HL-60/S4 treated with phorbol 12-myristate 13-acetate at 8.2 ng/mL for 4 days and 3 days (cell line): ENCODE measurements around the gene ADAP1.
"Not testable (repeated sequence)": the region's sequence is repeated elsewhere in the genome, so short reads cannot be mapped to it uniquely, and the experiment has no call there.

Experiments
- in situ Hi-C: fragments of 300-500 bp; cut with MboI; formaldehyde crosslinking; loops from 2 replicates; pipeline ENCODE4 v1.15.0; 2022; ENCODE audit warnings: low sequenced_read_pairs

Gene ADAP1

GRCh38 chr7:924042-924441 is 30.4 kb downstream of the ADAP1 start:
- in situ Hi-C loops = not testable (repeated sequence)

DNA sequence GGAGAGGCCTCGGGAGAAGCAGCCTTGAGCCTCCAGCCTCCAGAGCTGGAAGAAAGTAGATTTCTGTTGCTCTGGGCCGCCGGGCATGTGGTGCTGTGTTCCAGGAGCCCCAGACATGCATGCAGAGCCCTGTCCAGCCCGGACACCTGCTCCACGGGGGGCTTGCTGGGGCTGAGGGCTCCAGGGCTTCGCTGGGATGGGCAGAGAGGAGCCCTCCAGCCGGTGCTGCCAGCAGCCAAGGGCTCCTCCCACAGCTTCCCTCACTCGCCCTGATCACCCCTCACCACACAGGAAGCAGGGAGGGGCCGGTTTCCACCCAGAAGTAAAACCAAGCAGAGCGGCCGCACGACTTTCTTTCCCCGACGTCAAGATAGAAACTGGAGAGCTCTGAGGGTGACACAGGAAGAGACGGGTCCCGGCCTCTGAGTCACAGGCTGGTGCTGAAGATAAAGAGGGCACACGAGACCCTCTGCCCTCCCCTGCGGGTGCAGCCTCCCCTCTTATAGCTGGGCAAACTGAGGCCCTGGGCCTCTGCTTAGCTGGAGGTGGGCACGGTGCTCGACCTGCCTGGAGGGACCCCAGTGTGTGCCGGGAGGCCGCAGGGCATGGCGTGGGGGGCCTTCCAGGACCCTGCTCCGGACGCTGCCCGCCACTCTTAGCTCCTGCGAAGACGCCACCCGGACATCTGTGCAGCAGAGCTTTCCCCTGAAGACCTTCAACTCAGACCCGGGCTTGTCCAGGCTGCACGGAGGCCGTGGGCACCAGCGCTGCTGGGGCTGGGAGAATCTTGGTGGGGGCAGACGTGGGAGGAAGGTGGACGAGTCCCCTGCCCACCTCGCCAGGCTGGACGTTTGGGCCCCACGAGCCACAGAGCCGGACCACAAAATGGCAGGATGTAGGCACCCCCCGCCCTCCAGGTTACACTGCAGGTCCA is 31.1 kb downstream of the ADAP1 start:
- in situ Hi-C loops = no loop called here

DNA sequence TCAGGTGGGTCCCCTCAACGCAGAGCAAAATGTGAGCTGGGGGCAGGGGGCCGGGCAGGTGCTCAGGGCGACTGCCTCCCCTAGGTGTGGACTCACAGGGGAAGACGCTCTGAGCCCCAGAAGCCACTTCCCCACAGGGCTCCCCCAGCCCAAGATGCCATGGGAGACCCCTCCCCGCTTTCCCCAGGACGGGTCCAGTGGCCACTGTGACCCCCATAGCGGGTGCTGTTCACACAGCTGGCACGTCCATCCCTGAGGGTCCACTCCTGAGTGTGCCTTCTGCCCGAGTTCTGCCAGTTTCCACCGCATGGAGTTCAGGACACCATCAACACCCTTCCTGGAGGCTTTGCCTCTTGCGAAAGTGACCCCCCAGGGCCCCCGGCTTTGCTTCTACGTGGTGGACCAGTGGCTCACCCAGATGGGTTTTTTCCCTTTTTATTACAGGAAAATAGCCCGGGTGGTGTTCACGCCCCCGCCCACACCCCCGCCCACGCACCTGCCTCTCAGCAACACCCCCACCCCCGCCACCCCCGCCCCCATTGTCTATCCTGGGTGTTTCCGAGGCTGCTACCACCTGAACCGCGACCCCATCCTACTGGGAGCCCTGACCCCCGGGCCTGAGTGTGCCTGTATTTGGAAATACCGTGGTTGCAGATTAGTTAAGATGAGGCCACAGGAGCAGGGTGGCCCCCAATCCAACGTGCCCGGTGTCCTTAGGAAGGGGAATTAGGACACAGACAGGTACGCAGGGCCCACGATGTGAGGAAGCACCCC is 32.0 kb downstream of the ADAP1 start:
- in situ Hi-C loops = no loop called here

- in situ Hi-C loops = no loop called here
These were observed 32.7 kb downstream of the ADAP1 start for GRCh38 chr7:921581-922333.

DNA sequence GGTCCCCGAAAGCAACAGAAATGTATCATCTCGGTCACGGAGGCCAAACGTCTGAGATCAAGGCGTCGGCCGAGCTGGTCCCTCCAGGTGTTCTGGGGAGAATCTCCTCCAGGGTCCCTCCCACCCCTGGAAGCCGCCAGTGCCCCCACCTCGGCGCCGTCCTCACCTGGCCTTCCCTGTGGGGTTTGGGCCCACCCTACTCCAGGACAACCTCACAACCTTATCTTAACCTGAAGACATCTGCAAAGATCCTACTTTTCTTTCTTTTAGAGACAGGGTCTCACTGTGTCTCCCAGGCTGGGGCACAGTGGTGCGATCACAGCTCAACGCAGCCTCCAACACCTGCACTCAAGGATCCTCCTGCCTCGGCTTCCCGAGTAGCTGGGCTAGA is 33.4 kb downstream of the ADAP1 start:
- in situ Hi-C loops = no loop called here

DNA sequence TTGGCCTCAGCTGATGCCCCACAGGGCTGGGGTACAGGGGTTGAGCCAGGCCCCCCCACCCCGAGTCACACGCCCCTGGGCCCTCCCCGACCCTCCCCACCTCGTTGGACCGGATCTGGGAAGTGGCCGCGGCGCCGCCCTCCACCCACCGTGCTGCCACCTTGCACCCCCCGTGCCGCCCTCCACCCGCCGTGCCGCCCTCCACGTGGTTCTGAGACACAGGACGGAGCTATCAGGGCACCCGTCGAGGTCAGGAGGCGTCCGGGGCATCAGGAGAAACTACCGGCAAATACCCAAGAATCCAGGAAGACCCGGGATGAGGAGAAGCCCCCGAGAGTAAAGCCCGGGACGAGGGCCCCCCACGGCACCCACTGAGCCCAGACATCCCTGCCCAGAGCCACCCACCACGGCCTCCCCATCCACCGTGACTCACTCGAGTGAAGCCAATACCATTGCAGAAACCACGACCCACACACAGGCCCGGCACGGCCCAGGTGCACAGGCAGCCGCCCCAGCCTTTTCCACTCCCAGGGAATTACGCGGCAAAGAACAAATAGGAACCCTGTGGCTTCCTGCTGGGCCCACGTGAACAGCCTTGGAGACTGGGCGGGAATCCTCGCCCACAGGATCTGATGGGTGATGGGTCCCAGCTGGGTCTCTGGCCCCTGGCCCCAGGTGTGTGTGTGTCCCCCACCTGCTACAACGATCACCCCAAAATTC is 34.0 kb downstream of the ADAP1 start:
- in situ Hi-C loops = no loop called here

GRCh38 chr7:919924-920341 is 34.5 kb downstream of the ADAP1 start:
- in situ Hi-C loops = no loop called here

- in situ Hi-C loops = no loop called here
These were observed 35.4 kb downstream of the ADAP1 start for GRCh38 chr7:919114-919442.

GRCh38 chr7:918441-919113 is 35.9 kb downstream of the ADAP1 start:
- in situ Hi-C loops = no loop called here

- in situ Hi-C loops = no loop called here
These were observed 36.4 kb downstream of the ADAP1 start for GRCh38 chr7:918118-918425.

GRCh38 chr7:917255-918117 is 37.0 kb downstream of the ADAP1 start:
- in situ Hi-C loops = no loop called here

DNA sequence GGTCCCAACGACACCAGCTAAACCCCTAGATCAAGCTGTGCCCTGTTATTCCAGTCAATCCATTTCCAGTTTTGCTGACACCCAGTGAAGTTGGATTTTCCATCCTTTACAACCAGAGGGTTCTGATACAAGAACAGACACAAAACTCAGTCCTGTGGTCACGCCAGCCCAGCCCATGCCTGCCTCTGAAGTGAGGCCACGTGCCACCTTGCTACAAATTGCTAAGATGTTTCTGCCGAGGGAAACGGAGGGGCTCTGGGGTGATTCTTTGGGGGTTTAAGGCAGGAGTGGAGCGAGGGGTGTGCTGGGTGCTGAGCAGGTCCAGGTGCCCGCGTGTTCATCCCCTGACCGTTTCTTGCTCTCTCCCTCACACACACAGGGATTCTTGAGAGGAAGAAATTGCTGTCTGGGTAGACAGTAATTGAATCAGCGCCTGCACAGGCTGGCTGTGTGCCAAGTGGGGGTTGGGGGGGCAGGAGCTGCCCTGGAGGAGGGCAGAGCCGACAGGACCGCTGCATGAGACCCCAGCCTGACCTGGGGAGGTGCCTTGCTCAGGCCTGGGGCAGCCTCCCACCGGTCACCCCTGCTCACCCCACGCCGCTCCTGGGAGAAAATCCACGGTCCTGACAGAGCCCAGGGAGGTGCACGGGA is 38.1 kb downstream of the ADAP1 start:
- in situ Hi-C loops = no loop called here

DNA sequence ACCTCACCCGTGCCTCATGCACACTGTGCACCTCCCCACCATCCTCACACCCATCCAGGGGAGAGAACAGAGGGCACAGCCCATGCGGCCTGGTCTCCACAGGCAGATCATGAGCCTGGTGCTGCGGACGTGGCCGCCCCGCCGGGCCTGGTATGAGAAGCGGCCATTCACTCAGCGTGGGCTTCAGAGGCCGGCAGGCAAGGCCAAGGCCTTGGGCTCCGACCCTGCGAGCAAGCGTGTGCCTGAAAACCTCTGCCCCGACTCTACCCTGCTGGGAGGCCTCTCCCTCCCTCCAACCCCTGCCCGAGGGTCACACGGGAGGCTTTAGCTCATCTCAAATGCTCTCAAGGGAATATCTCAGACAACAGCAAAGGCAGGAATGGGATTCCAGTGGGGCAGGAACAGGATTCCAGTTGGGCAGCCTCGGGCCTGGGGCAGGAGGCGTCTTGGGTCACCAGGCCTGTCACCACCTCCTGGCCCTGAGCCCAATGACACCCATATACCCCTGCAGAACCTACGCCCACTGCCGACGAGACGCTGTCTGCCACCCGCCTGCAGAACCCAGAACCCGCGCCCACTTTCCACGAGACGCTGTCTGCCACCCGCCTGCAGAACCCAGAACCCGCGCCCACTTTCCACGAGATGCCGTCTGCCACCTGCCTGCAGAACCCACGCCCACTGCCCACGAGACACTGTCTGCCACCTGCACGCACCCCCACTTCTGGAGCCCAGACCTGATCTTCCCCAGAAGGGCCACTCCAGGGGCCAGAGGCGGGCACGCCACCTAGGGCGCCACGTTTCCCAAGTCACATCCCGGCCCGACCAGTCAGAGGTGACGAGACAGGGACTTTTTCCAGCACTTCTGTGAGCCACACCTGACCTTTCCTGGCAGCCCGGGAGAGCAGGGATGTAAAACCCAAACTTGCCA is 38.9 kb downstream of the ADAP1 start:
- in situ Hi-C loops = no loop called here

DNA sequence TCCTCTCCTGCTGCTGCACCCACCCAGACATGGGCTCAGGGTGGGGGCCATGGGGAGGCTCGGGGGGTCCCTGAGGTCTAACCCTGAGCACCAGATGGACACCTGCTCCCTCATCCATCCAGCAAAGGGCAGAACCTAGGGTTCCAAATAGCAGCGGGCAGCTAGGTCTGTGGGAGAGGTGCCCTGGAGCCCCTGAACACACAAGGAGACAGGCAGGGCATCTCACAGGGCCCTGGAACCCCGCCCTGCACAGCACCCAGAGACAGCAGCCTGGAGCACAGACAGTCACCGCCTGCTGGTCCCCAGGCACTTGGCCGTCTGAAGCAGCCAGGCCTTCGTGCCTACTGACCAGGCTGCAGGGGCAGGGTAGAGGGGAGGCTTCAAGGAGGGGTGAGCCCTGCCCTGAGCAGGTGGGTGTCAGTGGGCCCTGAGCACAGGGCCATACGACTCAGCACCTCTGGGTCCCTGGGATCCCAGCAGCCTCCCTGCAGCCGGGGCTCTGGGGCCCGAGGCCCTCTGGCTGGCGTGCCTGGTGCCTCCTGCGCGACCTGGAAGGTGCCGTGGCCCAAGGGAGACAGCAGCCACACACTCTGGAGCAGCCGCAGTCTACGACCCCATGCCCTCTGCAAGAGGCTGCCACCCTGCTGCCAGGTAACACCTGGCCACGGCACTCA is 39.8 kb downstream of the ADAP1 start:
- in situ Hi-C loops = no loop called here

GRCh38 chr7:913736-914520 is 40.6 kb downstream of the ADAP1 start:
- in situ Hi-C loops = no loop called here

- in situ Hi-C loops = no loop called here
These were observed 42.5 kb downstream of the ADAP1 start for GRCh38 chr7:911791-912480.
